GM12878 (cell line): ENCODE measurements around the gene NDRG4. TPM values are rescaled to one million over a fixed set of nuclear protein-coding genes. Genes with fewer than 3 reads are reported as not detected.

Experiments used
- ATAC-seq: fragments of 200-7000 bp; cut with Tn5 transposase; 3 replicates; pipeline ENCODE4 v1.9.1; 2020; ENCODE audit warnings: mild to moderate bottlenecking, moderate library complexity
- BruUV-seq: library from RNA; stranded (reverse); fragments of 400-500 nt; replicated peaks from 2 replicates; lab custom pipeline; 2021; lab: Mats Ljungman, UMichigan
- CTCF ChIA-PET: fragments of 300-600 bp; sonication (Branson Sonifier 250); formaldehyde crosslinking; extraction: SDS; loops from one replicate; lab custom pipeline; 2021; ENCODE audit warnings: inconsistent platforms; lab: Yijun Ruan, JAX
- POLR2A ChIA-PET: fragments of 350-600 bp; formaldehyde crosslinking; extraction: SDS; loops from one replicate; lab custom pipeline; 2021; ENCODE audit warnings: inconsistent platforms; lab: Charles Lee
- RAD21 ChIA-PET: fragments of 300-600 bp; sonication (Branson Sonifier 250); formaldehyde crosslinking; loops from one replicate; lab custom pipeline; 2023; ENCODE audit warnings: antibody characterized with exemption; ENCODE audit not compliant: unreplicated experiment; lab: Charles Lee
- SMC1A ChIA-PET: fragments of 300-600 bp; sonication (Branson Sonifier 250); formaldehyde crosslinking; loops from one replicate; lab custom pipeline; 2023; ENCODE audit not compliant: unreplicated experiment, uncharacterized antibody; lab: Charles Lee
- DNase-seq: peaks from one replicate; pipeline ENCODE4 v3.0.0-alpha.2; 2011; ENCODE audit warnings: low read depth, low spot score
- FAIRE-seq: peaks from 3 replicates; lab custom pipeline; 2011; peaks lifted over from hg19 to GRCh38; lab: Jason Lieb, UNC
- H2AFZ ChIP-seq: 2 replicates; pipeline ENCODE4 v1.6.0; 2011; ENCODE audit warnings: low read depth, low read length, control low read depth; ENCODE audit not compliant: control insufficient read depth
- H3K27ac ChIP-seq: 2 replicates; pipeline ENCODE4 v1.5.1; 2011; ENCODE audit warnings: control low read depth; ENCODE audit not compliant: control insufficient read depth, insufficient read depth
- H3K27me3 ChIP-seq, 2 experiments: replicated peaks in 1 of 2; 2 replicates each; pipeline versions ENCODE4 v1.6.0 to v1.6.1; 2011; ENCODE audit warnings: low read length in 1 of 2; ENCODE audit not compliant: control insufficient read depth in 2 of 2, insufficient read depth in 2 of 2
- H3K36me3 ChIP-seq, 2 experiments: 2 replicates each; pipeline ENCODE4 v1.5.1; 2011; ENCODE audit warnings: low read length in 1 of 2; ENCODE audit not compliant: control insufficient read depth in 2 of 2, insufficient read depth in 2 of 2
- H3K4me1 ChIP-seq: 2 replicates; pipeline ENCODE4 v1.6.1; 2011; ENCODE audit warnings: mild to moderate bottlenecking, low read length, moderate library complexity, mixed read lengths; ENCODE audit not compliant: control insufficient read depth, insufficient read depth
- H3K4me2 ChIP-seq: 2 replicates; pipeline ENCODE4 v1.6.0; 2011; ENCODE audit warnings: control low read depth; ENCODE audit not compliant: control insufficient read depth, insufficient read depth
- H3K4me3 ChIP-seq: fragments of 200-600 bp; sonication (generic); 2 replicates; pipeline ENCODE4 v1.5.1; 2016
- H3K79me2 ChIP-seq: 2 replicates; pipeline ENCODE4 v1.6.0; 2011; ENCODE audit warnings: low read length; ENCODE audit not compliant: control insufficient read depth, insufficient read depth
- H3K9ac ChIP-seq: 2 replicates; pipeline ENCODE4 v1.8.0; 2011; ENCODE audit warnings: low read length, control low read depth, mixed read lengths; ENCODE audit not compliant: control insufficient read depth, insufficient read depth
- H3K9me3 ChIP-seq: replicated peaks from 3 replicates; pipeline ENCODE4 v1.5.1; 2011; ENCODE audit warnings: mild to moderate bottlenecking, low read length; ENCODE audit not compliant: control insufficient read depth, insufficient read depth
- H4K20me1 ChIP-seq: 2 replicates; pipeline ENCODE4 v1.6.0; 2011; ENCODE audit not compliant: control insufficient read depth, insufficient read depth
- FOXK2 ChIP-seq: fragments of 450-650 bp; IDR thresholded peaks from 2 replicates; pipeline ENCODE4 v1.6.1; 2017; ENCODE audit warnings: mild to moderate bottlenecking, moderate library complexity
- SREBF2 ChIP-seq: IDR thresholded peaks from 2 replicates; pipeline ENCODE4 v1.6.1; 2012; ENCODE audit warnings: mild to moderate bottlenecking, low read length
- WGBS: methylation state at CpG from one replicate; pipeline ENCODE4 v1.1.6; 2016; ENCODE audit warnings: low lambda C conversion rate; ENCODE audit not compliant: insufficient replicate concordance, insufficient coverage; ENCODE audit errors: missing lambda C conversion rate; 5-methylcytosine and 5-hydroxymethylcytosine counted together
- in situ Hi-C: fragments of 300-500 bp; cut with MboI; formaldehyde crosslinking; loops from 9 replicates; pipeline ENCODE4 v1.14.3; 2018; ENCODE audit warnings: mixed read lengths
- intact Hi-C: fragments of 100-400 bp; cut with micrococcal nuclease; formaldehyde crosslinking; loops from one replicate; pipeline ENCODE4 v1.14.2; 2022; ENCODE audit not compliant: unreplicated experiment
- polyA plus RNA-seq, 11 experiments: library from polyadenylated mRNA; depleted of rRNA in 4 of 11; unstranded in 6 of 11; stranded (reverse) in 5 of 11; fragments of >200 nt; fragmentation: Nextera tagmentation in 4 of 11; fragmentation: Illumina TruSeq in 1 of 11; extraction: Ambion mirVana in 4 of 11; extraction: Trizol in 1 of 11; gene quantifications; 1 replicate in 1 of 11; 2 replicates in 10 of 11; pipeline versions ENCODE4 v1.2.1 to v1.2.3, GENCODE V29; 2011 to 2016; ENCODE audit warnings: inconsistent platforms in 2 of 11, missing spikeins in 2 of 11, low read depth in 1 of 11
- total RNA-seq, 4 experiments: library from RNA; depleted of rRNA in 3 of 4; stranded (reverse); fragments of >200 nt in 3 of 4; fragmentation: Illumina TruSeq in 1 of 4; extraction: Trizol in 1 of 4; gene quantifications; 2 replicates each; pipeline versions ENCODE4 v1.2.1 to v1.2.3, GENCODE V29; 2013 to 2021
- TF ChIP-seq, protein P1 (sequence below): fragments of 450-650 bp; IDR thresholded peaks from 2 replicates; pipeline ENCODE4 v1.6.1; 2017; ENCODE audit warnings: borderline replicate concordance

NDRG4 gene
- total and polyA plus RNA-seq, 10 of the 15 experiments (the other 5 are each of a cell fraction or from before 2014, with no cell fraction given): 0.33 to 3.8 (median 2.5) TPM

DNA sequence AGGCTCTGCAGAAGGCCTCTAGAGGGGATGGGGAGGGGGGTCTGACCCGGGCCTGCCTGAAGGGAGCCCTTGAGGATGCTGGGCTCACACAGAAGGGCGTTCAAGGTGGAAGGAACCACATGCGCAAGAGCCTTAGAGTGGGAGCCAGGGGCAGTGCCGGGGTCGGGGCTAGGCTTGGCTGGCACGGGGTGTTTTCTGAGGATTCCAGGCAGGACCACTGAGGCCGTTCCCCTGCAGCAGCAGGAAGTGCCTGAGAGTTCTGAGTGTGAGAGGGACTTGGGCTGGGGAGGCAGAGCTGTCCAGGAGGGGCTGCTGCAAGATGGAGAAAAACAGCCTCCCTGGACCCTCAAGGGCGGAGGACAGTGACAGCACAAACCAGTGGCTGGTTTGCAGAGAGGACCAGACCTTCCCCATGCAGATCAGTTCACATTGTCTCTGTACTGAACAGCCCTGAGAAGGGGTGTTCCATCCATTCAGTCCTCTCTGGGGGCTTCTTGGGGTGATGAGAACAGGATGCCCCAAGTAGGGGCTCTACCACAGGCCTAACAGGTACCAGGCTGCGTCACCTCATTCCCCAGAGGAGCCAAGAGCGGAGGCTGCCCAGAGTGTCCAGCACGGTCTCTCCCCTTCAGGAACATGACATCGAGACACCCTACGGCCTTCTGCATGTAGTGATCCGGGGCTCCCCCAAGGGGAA, 3.4 kb downstream of the NDRG4 start:
- no peak for TF ChIP-seq FOXK2
- TF ChIP-seq SREBF2: no peak
- TF ChIP-seq, protein P1, sequence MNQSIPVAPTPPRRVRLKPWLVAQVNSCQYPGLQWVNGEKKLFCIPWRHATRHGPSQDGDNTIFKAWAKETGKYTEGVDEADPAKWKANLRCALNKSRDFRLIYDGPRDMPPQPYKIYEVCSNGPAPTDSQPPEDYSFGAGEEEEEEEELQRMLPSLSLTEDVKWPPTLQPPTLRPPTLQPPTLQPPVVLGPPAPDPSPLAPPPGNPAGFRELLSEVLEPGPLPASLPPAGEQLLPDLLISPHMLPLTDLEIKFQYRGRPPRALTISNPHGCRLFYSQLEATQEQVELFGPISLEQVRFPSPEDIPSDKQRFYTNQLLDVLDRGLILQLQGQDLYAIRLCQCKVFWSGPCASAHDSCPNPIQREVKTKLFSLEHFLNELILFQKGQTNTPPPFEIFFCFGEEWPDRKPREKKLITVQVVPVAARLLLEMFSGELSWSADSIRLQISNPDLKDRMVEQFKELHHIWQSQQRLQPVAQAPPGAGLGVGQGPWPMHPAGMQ: no peak
- no peak for DNase-seq
- CTCF ChIA-PET: no interaction called here
- no TSS peak for BruUV-seq
- H4K20me1 ChIP-seq: no peaks in the 10 kb centered on the region
- RAD21 ChIA-PET: no interaction called here
- no peaks in the 10 kb centered on the region for H3K4me1 ChIP-seq
- H3K4me2 ChIP-seq: no peak overlapping the region
- ATAC-seq: no peak
- H3K9ac ChIP-seq: no peak overlapping the region
- H3K36me3 ChIP-seq: no peaks in the 10 kb centered on the region
- POLR2A ChIA-PET: no interaction called here
- no peaks in the 10 kb centered on the region for H3K9me3 ChIP-seq
- intact Hi-C loops (loop anchor here (5.0 kb wide), 1 partner anchor 234 kb away; no protein-coding TSS in a partner anchor), in situ Hi-C loops (loop anchor here (25.0 kb wide), 1 partner anchor 234 kb away; the partner anchor contains the start of gene GOT2)
- no peak overlapping the region for H3K4me3 ChIP-seq
- no peak for FAIRE-seq
- H2AFZ ChIP-seq: no peak overlapping the region
- WGBS: 44% methylated on average over 14 of the region's 14 CpGs
- SMC1A ChIA-PET: no interaction called here
- no peaks in the 10 kb centered on the region for H3K79me2 ChIP-seq
- H3K27ac ChIP-seq: no peak overlapping the region
- H3K27me3 ChIP-seq: peaks cover 0 to 5% of the 10 kb centered on the region in 2 experiments; a peak in 1 of 4 replicates
